D721Med (cell line): ENCODE data around the gene KPNA3.
A peak's percentile ranks its signal among the peaks of the same experiment; 100 is the strongest.
"Not testable (repeated sequence)": the region's sequence is repeated elsewhere in the genome, so short reads cannot be mapped to it uniquely, and the experiment has no call there.

ENCODE experiments used
- DNase-seq: peaks from one replicate; pipeline ENCODE4 v3.0.0; 2011; ENCODE audit warnings: low spot score; ENCODE audit not compliant: insufficient read length
- FAIRE-seq: peaks from 2 replicates; lab custom pipeline; 2011; peaks lifted over from hg19 to GRCh38; lab: Jason Lieb, UNC
- TF ChIP-seq, protein P1 (sequence below): IDR thresholded peaks from 2 replicates; pipeline ENCODE4 v1.5.1; 2012; ENCODE audit warnings: mild to moderate bottlenecking, control low read depth; ENCODE audit not compliant: insufficient read depth; ENCODE audit errors: missing control alignments

The KPNA3 gene

GRCh38 chr13:49821216-49822009, 28.9 kb upstream of the KPNA3 start:
- no peak for FAIRE-seq
- TF ChIP-seq, protein P1, sequence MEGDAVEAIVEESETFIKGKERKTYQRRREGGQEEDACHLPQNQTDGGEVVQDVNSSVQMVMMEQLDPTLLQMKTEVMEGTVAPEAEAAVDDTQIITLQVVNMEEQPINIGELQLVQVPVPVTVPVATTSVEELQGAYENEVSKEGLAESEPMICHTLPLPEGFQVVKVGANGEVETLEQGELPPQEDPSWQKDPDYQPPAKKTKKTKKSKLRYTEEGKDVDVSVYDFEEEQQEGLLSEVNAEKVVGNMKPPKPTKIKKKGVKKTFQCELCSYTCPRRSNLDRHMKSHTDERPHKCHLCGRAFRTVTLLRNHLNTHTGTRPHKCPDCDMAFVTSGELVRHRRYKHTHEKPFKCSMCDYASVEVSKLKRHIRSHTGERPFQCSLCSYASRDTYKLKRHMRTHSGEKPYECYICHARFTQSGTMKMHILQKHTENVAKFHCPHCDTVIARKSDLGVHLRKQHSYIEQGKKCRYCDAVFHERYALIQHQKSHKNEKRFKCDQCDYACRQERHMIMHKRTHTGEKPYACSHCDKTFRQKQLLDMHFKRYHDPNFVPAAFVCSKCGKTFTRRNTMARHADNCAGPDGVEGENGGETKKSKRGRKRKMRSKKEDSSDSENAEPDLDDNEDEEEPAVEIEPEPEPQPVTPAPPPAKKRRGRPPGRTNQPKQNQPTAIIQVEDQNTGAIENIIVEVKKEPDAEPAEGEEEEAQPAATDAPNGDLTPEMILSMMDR: peak; percentile 8
- no peak for DNase-seq

GRCh38 chr13:49820591-49821215, 28.2 kb upstream of the KPNA3 start:
- DNase-seq (no peak), FAIRE-seq (no peak)
- TF ChIP-seq, protein P1: no peak

DNA sequence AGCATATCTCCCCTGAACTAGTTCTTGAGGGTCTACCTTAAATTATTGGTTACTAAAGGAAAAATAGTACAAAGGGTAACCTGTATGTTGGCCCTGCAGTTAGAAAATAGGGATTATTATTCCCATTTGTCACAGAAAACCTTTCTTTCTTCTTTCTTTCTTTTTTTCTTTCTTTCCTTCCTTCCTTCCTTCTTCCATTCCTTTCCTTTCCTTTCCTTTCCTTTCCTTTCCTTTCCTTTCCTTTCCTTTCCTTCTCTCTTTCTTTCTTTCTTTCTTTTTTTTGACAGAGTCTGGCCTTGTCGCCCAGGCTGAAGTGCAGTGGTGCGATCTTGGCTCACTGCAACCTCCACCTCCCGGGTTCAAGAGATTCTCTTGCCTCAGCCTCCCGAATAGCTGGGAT, 23.6 kb upstream of the KPNA3 start:
- FAIRE-seq, DNase-seq: not testable (repeated sequence)

GRCh38 chr13:49814551-49815270, 22.2 kb upstream of the KPNA3 start:
- FAIRE-seq (no peak), DNase-seq (no peak)
- TF ChIP-seq, protein P1: no peak

GRCh38 chr13:49812812-49813211, 20.3 kb upstream of the KPNA3 start:
- TF ChIP-seq, protein P1: no peak
- DNase-seq (no peak), FAIRE-seq (no peak)

DNA sequence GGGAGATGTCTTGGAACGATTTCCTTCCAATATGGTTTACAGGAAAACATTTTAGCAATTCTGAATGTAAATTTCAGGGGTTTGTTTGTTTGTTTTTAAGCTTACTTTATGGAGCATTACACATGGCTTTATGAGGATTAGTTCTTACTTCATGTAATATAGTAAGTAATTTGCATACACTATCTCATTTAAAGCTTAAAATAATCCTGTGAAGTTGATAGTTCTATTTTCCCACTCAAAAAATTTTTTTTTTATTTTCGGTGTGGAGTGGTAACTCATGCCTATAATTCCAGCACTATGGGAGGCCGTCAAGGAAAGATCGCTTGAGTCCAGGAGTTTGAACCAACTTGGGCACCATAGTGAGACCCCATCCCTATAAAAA, 19.0 kb upstream of the KPNA3 start:
- no peak for DNase-seq
- TF ChIP-seq, protein P1: no peak
- FAIRE-seq: no peak
